ENCODE results near the gene CST9.

CST9 gene, protein sequence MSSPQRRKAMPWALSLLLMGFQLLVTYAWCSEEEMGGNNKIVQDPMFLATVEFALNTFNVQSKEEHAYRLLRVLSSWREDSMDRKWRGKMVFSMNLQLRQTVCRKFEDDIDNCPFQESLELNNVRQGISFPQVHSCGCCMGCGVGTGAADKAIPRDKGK

DNA sequence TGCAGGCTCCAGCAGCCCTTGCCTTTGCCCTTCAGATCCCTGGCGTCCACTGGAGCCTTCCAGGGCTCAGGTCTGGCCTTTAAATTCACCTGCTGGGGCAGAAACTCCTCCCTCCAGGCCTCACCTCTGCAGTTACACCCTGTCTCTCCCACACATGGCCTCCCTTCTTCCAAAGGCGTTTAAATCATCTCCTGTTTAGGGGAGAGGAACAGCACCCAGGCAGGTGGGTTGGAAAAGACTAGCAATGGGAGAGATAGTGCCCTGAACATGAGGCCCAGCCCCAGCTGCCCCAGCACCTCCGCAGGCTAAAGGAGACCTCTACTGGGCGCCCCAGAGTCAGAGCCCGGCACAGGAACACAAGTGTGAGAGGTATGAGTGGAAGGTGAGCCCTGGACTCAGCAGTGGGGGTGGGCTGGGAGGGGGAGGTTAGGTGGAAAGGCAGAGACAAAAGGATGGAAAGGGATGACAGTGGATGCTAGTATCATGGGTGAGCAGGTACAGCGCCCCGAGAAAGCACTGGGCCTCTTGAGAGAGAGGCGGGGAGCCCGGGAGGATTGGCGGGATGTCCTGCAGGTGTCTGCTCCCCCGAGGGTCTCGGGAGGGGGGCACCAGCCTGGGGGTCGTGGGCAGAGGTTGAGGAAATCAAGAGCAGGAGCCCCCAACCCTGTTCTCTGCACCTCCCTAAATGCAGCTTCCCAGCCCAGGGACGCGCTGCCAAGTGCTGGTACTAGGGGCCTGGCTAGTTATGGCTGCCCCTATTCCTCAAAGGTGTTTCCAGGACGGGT lies at the start of gene CST9:
Gene CST9, minus strand, starts transcription at position 51 of the 785 bp plus-strand sequence. CDS start 53 bp downstream, outside the sequence.
- H3K4me3 ChIP-seq (ENCODE audit: low read length), result no peak within 1 kb of the TSS
- DNase-seq (ENCODE audit: low read depth), result no peak
- TF ChIP-seq, protein P1, sequence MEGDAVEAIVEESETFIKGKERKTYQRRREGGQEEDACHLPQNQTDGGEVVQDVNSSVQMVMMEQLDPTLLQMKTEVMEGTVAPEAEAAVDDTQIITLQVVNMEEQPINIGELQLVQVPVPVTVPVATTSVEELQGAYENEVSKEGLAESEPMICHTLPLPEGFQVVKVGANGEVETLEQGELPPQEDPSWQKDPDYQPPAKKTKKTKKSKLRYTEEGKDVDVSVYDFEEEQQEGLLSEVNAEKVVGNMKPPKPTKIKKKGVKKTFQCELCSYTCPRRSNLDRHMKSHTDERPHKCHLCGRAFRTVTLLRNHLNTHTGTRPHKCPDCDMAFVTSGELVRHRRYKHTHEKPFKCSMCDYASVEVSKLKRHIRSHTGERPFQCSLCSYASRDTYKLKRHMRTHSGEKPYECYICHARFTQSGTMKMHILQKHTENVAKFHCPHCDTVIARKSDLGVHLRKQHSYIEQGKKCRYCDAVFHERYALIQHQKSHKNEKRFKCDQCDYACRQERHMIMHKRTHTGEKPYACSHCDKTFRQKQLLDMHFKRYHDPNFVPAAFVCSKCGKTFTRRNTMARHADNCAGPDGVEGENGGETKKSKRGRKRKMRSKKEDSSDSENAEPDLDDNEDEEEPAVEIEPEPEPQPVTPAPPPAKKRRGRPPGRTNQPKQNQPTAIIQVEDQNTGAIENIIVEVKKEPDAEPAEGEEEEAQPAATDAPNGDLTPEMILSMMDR (IDR thresholded peaks at IDR 0.05; ENCODE audit: insufficient read depth, low read depth, low read length, missing control alignments), result no peak

DNA sequence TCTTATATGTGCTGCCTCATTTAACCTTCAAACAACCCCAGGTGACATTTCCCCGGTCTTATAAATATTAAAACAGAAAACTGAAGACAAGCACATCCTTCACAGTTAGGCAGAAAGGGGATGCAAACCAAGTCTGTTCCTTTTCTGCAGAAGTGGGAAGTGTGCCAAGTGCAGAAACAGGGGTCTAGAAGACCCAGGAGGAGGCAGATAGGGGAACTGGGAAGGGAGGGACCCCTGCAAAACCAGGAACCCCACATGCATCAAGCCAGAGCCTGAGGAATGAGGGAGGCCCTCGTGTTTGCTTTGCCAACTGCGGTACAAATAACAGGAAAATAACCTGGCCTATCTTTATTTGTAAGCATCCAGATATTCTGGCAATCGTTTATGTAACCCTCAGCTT lies 49.0 kb upstream of the CST9 start:
- TF ChIP-seq, protein P1 (IDR thresholded peaks at IDR 0.05; ENCODE audit: insufficient read depth, low read depth, low read length, missing control alignments), result no peak
- no peak overlapping the region for H3K4me3 ChIP-seq (ENCODE audit: low read length)
- DNase-seq (ENCODE audit: low read depth), result no peak

DNA sequence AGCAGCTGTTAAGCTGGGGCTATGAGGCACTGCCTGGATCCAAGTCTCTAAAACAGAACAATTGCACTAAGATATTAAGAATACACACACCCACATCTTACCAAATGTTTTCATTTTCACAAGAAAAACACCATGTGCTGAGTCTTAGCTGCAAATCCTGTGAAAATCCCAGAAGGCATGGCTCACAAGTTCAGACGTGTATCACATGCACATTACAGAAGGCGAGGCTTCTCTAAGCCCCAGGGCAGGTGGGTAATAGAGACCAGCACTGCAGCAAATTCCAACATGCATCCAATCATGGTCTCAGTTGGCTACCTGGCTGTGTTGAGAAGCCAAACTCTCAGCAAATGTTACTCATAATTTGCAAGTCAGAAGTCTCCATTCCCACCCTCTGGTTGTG lies 48.3 kb upstream of the CST9 start:
- TF ChIP-seq, protein P1 (IDR thresholded peaks at IDR 0.05; ENCODE audit: insufficient read depth, low read depth, low read length, missing control alignments), result no peak
- peak; percentile 87 for DNase-seq (ENCODE audit: low read depth)
- no peak overlapping the region for H3K4me3 ChIP-seq (ENCODE audit: low read length)

DNA sequence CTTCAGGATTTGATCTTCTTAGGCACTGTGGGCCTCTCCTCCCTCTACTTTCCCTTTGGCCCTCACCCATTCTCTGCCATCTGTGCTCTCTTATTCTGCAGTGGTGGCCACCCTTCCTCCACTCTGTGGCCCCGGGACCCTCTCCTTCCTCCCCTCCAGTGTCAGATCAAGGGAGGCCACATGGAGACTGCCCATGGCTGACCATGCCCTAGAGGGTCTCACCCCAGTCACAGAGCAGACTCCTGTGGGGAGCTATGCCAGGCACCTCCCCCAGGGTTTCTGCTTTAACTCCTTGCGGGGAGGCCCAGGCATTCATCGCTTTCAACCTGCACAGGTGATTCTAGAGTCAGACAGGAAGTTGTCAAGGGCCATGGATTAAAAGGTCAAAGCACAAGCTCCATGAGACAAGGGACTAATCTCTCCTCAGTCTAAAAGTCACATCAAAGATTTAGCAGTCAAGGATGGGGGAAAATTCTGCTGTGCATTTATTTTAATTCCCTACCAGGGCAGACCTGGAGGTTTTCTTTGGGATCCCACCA lies 47.8 kb upstream of the CST9 start:
- TF ChIP-seq, protein P1 (IDR thresholded peaks at IDR 0.05; ENCODE audit: insufficient read depth, low read depth, low read length, missing control alignments), result no peak
- DNase-seq (ENCODE audit: low read depth), result no peak
- no peak overlapping the region for H3K4me3 ChIP-seq (ENCODE audit: low read length)

DNA sequence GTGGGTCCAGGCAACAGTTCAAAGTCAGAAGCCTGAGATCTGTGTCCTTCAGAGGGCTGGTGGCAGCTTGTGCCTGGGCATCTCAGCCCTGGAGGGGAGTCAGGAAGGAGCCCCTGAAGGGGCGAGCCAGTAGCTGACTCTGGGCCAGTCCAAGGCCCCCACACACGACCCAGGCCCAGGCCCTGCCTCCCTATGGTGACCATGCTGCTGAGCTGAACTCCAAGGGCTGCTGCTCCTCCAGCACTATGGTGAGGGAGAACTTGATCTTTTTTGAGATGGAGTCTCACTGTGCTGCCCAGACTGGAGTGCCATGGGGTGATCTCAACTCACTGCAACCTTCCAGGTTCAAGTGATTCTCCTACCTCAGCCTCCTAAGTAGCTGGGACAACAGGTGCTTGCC lies 47.2 kb upstream of the CST9 start:
- DNase-seq (ENCODE audit: low read depth), result no peak
- H3K4me3 ChIP-seq (ENCODE audit: low read length), result no peak overlapping the region
- TF ChIP-seq, protein P1 (IDR thresholded peaks at IDR 0.05; ENCODE audit: insufficient read depth, low read depth, low read length, missing control alignments), result no peak

DNA sequence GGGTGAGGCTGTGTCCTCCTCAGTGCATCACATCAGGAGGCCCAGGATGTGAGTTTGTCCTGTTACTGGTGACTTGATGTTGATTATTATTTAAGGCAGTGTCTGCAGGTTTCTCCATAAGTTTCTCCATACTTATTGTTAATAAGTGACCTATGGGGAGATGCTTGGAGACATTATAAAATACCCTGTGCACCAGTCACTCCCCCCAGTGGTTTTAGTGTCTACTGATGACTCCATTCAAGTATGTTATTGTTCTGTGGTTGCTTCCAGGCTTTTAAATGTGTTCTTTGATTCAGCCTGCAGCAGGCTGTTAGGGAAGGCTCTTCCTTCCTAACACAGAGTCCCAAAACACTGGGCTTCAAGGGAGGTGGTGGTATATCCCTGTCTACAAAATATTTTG lies 46.7 kb upstream of the CST9 start:
- TF ChIP-seq, protein P1 (IDR thresholded peaks at IDR 0.05; ENCODE audit: insufficient read depth, low read depth, low read length, missing control alignments), result no peak
- no peak for DNase-seq (ENCODE audit: low read depth)
- H3K4me3 ChIP-seq (ENCODE audit: low read length), result no peak overlapping the region

All from epithelial cell of esophagus (primary cell).